Diencephalon (tissue), 1 donor: ENCODE results near the gene ZNF730. TPM values are rescaled to one million over a fixed set of nuclear protein-coding genes. Genes with fewer than 3 reads are reported as not detected.

Experiments used
- total RNA-seq: library from RNA; depleted of rRNA; stranded (reverse); fragments of >200 nt; gene quantifications from one replicate; pipeline ENCODE4 v1.2.3, GENCODE V29; 2014

ZNF730 gene
- total RNA-seq, result 30.2 TPM

DNA sequence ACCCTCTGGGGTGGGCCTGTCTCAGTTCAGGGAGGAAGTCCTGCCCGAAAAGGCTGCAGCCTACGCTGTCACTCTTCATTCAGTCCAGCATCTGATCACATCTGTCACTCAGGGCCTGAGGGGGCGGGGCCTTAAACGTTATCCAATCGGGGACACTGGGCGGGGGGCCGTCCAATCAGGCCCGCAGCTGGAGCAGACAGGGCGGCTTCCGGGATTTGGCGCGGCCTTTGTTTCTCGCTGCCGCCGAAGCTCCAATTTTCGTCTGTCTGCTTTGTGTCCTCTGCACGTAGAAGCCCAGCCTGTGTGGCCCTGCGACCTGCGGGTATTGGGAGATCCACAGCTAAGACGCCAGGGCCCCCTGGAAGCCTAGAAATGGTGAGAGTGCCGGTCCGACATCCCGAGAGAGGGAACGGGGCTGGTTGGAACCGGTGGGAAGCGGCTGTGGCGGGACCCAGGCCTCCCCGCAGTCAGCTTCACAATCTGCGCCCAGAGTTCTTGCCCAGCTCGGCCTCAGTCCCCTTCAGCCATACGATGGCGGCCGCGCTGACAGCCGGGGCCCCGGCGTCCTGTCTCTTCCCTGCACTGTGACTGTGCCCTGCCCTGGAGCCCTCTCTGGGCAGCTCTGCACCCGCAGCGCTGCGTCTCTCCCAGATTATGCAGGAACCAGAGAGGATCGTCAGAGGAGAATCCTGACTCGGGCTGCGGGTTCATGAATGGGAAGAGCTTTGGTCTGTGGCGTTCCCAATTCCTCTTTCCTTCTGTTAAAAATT, at the start of gene ZNF730:
Gene ZNF730 (plus strand): TSS at position 224 of the 770 bp plus-strand sequence. CDS start 149 bp downstream, at position 373.

Other genes starting within 250 kb of the ZNF730 start
- gene ZNF728, start 113.8 kb upstream of the ZNF730 start, total RNA-seq, result 5.5 TPM
- gene ZNF724, start 133.4 kb downstream of the ZNF730 start, total RNA-seq, result 20.5 TPM